ENCODE data around the gene SCYL2.

The SCYL2 gene

DNA sequence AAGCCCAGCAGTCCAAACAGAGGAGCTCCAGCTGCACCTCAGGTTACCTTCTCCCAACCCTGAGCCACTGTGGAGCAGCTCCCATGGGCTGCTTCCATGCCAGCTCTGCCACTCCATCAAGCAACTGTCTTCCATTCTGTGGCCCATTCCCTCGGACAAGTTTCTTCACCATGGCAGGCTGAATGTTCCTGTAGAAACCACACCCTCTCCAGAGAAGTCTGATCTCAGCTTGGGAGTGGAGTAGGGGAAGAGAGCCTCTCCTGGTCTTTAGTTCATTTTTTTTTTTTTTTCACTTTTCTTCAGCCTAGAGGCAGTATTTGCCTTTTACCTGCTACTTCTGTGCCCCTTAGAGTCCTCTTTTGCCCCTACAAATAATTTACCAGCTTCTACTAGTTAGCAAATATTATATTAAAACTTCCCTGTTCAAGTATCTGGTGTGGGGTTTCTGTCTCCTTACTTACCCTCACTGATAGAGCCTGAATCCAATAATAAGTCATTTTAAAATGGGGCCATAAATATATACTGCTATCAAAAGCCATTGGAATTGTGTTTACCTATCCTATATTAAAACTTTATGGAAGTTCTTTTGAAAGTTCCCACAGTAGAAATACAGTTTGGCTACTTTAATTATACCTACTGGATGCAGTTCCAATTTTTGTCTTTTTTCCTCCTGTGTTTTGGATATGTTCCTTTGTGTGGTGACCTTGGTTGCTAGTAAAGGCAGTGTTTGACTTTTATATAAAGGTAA, 78.2 kb downstream of the SCYL2 start:
- H3K4me3 ChIP-seq (ENCODE audit: low read depth, low read length), result no peak overlapping the region
- DNase-seq (ENCODE audit: low read depth), result no peak
- no peak for TF ChIP-seq CTCF (conservative IDR thresholded peaks at IDR 0.05; ENCODE audit: low read depth, low read length)

DNA sequence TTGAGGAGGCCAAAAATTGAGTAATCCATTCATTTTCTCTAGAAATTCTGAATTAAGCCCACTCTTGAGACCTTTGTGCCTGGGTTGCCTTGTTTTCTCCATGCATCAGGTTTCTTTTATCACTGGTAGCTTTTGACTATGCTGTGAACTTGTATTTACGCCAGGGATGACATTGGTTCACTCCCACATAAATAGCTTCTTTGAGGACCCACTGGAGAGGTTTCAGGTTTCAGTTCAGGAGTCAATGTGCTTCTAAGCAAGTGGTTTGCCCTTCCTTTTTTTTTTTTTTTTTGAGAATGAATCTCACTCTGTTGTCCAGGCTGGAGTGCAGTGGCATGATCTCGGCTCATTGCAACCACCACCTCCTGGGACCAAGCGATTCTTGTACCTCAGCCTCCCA, 79.7 kb downstream of the SCYL2 start:
- H3K4me3 ChIP-seq (ENCODE audit: low read depth, low read length), result no peak overlapping the region
- no peak for TF ChIP-seq CTCF (conservative IDR thresholded peaks at IDR 0.05; ENCODE audit: low read depth, low read length)
- peak; percentile 57 for DNase-seq (ENCODE audit: low read depth)

- TF ChIP-seq CTCF (conservative IDR thresholded peaks at IDR 0.05; ENCODE audit: low read depth, low read length), result peak; percentile 53
- no peak overlapping the region for H3K4me3 ChIP-seq (ENCODE audit: low read depth, low read length)
- DNase-seq (ENCODE audit: low read depth), result peak; percentile 66
Observed at GRCh38 chr12:100348657-100349454, 81.9 kb downstream of the SCYL2 start.

- no peak within 1 kb of the TSS for H3K4me3 ChIP-seq (ENCODE audit: low read depth, low read length)
- no peak for TF ChIP-seq CTCF (conservative IDR thresholded peaks at IDR 0.05; ENCODE audit: low read depth, low read length)
- no peak for DNase-seq (ENCODE audit: low read depth)
Observed at GRCh38 chr12:100356644-100357223, 89.8 kb downstream of the SCYL2 start, which contains the start of gene SLC17A8. Gene SLC17A8 (plus strand): TSS chr12:100357074. CDS start chr12:100357392, 318 bp downstream.

- TF ChIP-seq CTCF (conservative IDR thresholded peaks at IDR 0.05; ENCODE audit: low read depth, low read length), result no peak
Observed at GRCh38 chr12:100359248-100359647, 92.3 kb downstream of the SCYL2 start.

DNA sequence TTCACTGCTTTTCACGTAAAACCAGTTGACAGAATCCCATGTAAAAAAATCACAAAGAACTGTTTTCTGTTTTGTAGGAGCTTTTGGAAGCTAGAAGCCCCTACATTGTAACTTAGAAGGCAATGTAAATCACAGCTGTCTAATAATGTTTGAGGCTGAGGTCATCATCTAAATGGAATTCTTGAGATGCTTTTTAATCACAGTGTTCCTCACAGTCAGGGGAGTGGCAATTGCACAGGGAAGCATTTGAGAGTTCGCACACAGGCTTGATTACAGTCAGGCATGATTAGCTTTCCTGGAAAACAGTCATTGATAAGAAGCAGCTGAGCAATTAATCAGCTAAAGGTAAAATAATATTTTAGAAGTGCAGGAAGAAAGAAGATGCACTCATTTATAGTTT, 92.8 kb downstream of the SCYL2 start:
- TF ChIP-seq CTCF (conservative IDR thresholded peaks at IDR 0.05; ENCODE audit: low read depth, low read length), result no peak
- peak; percentile 41 for DNase-seq (ENCODE audit: low read depth)
- no peak overlapping the region for H3K4me3 ChIP-seq (ENCODE audit: low read depth, low read length)

More at GRCh38 chr12:100359248-100359647, 92.3 kb downstream of the SCYL2 start:
- DNase-seq (ENCODE audit: low read depth), result no peak
- no peak overlapping the region for H3K4me3 ChIP-seq (ENCODE audit: low read depth, low read length)

All from choroid plexus epithelial cell (primary cell).